Measurements from ENCODE around the gene DDIT4. TPM values are rescaled to one million over a fixed set of nuclear protein-coding genes. Genes with fewer than 3 reads are reported as not detected.
A peak's percentile ranks its signal among the peaks of the same experiment; 100 is the strongest.

The DDIT4 gene
- total RNA-seq, 1 donor from 2014 or later, result 257 TPM

- H3K4me3 ChIP-seq, result no peak overlapping the region
- H3K27me3 ChIP-seq, result peaks cover 17% of the 10 kb centered on the region
- Mint-ChIP-seq H3K36me3 (no peaks in the 10 kb centered on the region), H3K4me3 (no peak overlapping the region), H3K4me1 (peaks cover 48% of the 10 kb centered on the region), H3K27me3 (ENCODE audit: insufficient read depth, low read depth) (peaks cover 14% of the 10 kb centered on the region), H3K9me3 (no peaks in the 10 kb centered on the region), H3K27ac (peak overlapping the region; percentile 90)
- TF ChIP-seq EZH2 (IDR thresholded peaks at IDR 0.05) (no peak), EZH2phosphoT487 (IDR thresholded peaks at IDR 0.05) (no peak)
- TF ChIP-seq, protein P1, sequence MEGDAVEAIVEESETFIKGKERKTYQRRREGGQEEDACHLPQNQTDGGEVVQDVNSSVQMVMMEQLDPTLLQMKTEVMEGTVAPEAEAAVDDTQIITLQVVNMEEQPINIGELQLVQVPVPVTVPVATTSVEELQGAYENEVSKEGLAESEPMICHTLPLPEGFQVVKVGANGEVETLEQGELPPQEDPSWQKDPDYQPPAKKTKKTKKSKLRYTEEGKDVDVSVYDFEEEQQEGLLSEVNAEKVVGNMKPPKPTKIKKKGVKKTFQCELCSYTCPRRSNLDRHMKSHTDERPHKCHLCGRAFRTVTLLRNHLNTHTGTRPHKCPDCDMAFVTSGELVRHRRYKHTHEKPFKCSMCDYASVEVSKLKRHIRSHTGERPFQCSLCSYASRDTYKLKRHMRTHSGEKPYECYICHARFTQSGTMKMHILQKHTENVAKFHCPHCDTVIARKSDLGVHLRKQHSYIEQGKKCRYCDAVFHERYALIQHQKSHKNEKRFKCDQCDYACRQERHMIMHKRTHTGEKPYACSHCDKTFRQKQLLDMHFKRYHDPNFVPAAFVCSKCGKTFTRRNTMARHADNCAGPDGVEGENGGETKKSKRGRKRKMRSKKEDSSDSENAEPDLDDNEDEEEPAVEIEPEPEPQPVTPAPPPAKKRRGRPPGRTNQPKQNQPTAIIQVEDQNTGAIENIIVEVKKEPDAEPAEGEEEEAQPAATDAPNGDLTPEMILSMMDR (IDR thresholded peaks at IDR 0.05), result no peak
- H3K27ac ChIP-seq, result no peak overlapping the region
- no peak overlapping the region for H2AFZ ChIP-seq (replicated peaks)
- H3K9me3 ChIP-seq (ENCODE audit: low read depth), result no peaks in the 10 kb centered on the region
- no peak for DNase-seq (ENCODE audit: low spot score)
- H3K4me2 ChIP-seq, result no peak overlapping the region
- no peaks in the 10 kb centered on the region for H3K36me3 ChIP-seq
- H3K9ac ChIP-seq, result no peak overlapping the region
- H3K79me2 ChIP-seq (ENCODE audit: low read depth), result no peaks in the 10 kb centered on the region
- peaks cover 17% of the 10 kb centered on the region for H3K4me1 ChIP-seq
- H4K20me1 ChIP-seq (ENCODE audit: low read depth), result no peaks in the 10 kb centered on the region
- H3F3A ChIP-seq (ENCODE audit: low read depth), result peaks cover 29% of the 10 kb centered on the region
Observed at GRCh38 chr10:72316748-72317435, 43.2 kb downstream of the DDIT4 start.

DNA sequence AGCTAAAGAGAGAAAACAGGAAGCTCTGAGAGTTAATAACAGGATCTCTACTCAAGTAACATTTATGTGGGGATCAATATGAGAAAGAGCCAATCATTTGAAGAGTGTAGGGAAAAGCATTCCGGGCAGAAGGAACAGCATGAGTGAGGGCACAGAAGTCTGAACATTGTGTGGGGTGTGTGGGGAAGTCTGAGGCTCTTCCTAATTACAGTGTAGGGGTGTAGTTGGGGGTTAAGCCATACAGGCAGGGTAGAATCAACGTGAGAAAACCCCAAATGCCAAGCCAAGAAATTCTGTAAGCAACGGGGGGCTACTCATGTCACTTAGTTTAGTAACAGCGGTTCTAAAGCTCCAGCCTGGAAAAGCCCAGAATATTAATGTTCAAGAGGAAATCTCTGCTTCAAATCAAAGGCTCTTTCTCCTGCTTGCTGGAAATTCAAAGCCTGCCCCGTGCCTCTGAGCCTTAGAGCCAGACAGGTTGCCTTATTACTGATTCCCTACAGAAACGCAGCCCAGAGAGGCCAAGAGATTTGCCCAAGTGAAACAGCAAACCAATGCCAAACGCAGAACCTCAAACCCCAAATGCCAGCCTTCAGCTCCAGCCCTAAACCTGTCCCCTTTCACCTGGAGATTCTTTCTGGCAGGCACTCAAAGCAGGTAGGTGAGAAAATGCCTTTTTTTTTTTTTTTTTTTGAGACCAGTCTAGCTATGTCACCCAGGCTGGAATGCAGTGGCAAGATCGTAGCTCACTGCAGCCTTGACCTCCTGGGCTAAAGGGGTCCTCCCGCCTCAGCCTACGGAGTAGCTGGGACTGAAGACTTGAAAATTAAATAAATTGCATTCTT lies 44.9 kb downstream of the DDIT4 start:
- Mint-ChIP-seq H3K27me3 (ENCODE audit: insufficient read depth, low read depth) (peaks cover 14% of the 10 kb centered on the region), H3K27ac (peak overlapping the region; percentile 89), H3K9me3 (no peaks in the 10 kb centered on the region), H3K4me3 (peak overlapping the region; percentile 69), H3K4me1 (peaks cover 51% of the 10 kb centered on the region), H3K36me3 (no peaks in the 10 kb centered on the region)
- H3K27ac ChIP-seq, result no peak overlapping the region
- TF ChIP-seq EZH2 (IDR thresholded peaks at IDR 0.05), result no peak
- TF ChIP-seq EZH2phosphoT487 (IDR thresholded peaks at IDR 0.05), result no peak
- TF ChIP-seq, protein P1 (IDR thresholded peaks at IDR 0.05), result no peak
- no peaks in the 10 kb centered on the region for H3K79me2 ChIP-seq (ENCODE audit: low read depth)
- peak overlapping the region; percentile 42 for H3K4me3 ChIP-seq
- no peaks in the 10 kb centered on the region for H3K36me3 ChIP-seq
- H3K4me2 ChIP-seq, result peak overlapping the region; percentile 72
- no peak overlapping the region for H3K9ac ChIP-seq
- peaks cover 17% of the 10 kb centered on the region for H3K4me1 ChIP-seq
- H3K27me3 ChIP-seq, result peaks cover 17% of the 10 kb centered on the region
- no peak for DNase-seq (ENCODE audit: low spot score)
- peaks cover 29% of the 10 kb centered on the region for H3F3A ChIP-seq (ENCODE audit: low read depth)
- H4K20me1 ChIP-seq (ENCODE audit: low read depth), result no peaks in the 10 kb centered on the region
- H2AFZ ChIP-seq (replicated peaks), result peak overlapping the region; percentile 89
- no peaks in the 10 kb centered on the region for H3K9me3 ChIP-seq (ENCODE audit: low read depth)

- TF ChIP-seq, protein P1 (IDR thresholded peaks at IDR 0.05), result no peak
- TF ChIP-seq EZH2phosphoT487 (IDR thresholded peaks at IDR 0.05), result no peak
- TF ChIP-seq EZH2 (IDR thresholded peaks at IDR 0.05), result peak; percentile 29
- no peak overlapping the region for H3K9ac ChIP-seq
- Mint-ChIP-seq H3K9me3 (no peaks in the 10 kb centered on the region), H3K27ac (no peak overlapping the region), H3K36me3 (no peaks in the 10 kb centered on the region), H3K4me3 (peak overlapping the region; percentile 65), H3K4me1 (peaks cover 56% of the 10 kb centered on the region), H3K27me3 (ENCODE audit: insufficient read depth, low read depth) (peaks cover 16% of the 10 kb centered on the region)
- H4K20me1 ChIP-seq (ENCODE audit: low read depth), result no peaks in the 10 kb centered on the region
- no peaks in the 10 kb centered on the region for H3K36me3 ChIP-seq
- peaks cover 29% of the 10 kb centered on the region for H3F3A ChIP-seq (ENCODE audit: low read depth)
- peaks cover 17% of the 10 kb centered on the region for H3K4me1 ChIP-seq
- H3K4me3 ChIP-seq, result peak overlapping the region; percentile 42
- peaks cover 17% of the 10 kb centered on the region for H3K27me3 ChIP-seq
- DNase-seq (ENCODE audit: low spot score), result peak; percentile 85
- H3K4me2 ChIP-seq, result peak overlapping the region; percentile 72
- H2AFZ ChIP-seq (replicated peaks), result peak overlapping the region; percentile 89
- no peaks in the 10 kb centered on the region for H3K9me3 ChIP-seq (ENCODE audit: low read depth)
- H3K27ac ChIP-seq, result no peak overlapping the region
- no peaks in the 10 kb centered on the region for H3K79me2 ChIP-seq (ENCODE audit: low read depth)
Observed at GRCh38 chr10:72319416-72320254, 45.9 kb downstream of the DDIT4 start.

All from neural progenitor cell (in vitro differentiated cells).